ENCODE measurements around the gene ADAMTS15. TPM values are rescaled to one million over a fixed set of nuclear protein-coding genes. Genes with fewer than 3 reads are reported as not detected.

Gene ADAMTS15
- total and polyA plus RNA-seq, 2 donors (not counting 1 experiment from before 2014, with no cell fraction given) = 18.2 to 24.9 TPM

DNA sequence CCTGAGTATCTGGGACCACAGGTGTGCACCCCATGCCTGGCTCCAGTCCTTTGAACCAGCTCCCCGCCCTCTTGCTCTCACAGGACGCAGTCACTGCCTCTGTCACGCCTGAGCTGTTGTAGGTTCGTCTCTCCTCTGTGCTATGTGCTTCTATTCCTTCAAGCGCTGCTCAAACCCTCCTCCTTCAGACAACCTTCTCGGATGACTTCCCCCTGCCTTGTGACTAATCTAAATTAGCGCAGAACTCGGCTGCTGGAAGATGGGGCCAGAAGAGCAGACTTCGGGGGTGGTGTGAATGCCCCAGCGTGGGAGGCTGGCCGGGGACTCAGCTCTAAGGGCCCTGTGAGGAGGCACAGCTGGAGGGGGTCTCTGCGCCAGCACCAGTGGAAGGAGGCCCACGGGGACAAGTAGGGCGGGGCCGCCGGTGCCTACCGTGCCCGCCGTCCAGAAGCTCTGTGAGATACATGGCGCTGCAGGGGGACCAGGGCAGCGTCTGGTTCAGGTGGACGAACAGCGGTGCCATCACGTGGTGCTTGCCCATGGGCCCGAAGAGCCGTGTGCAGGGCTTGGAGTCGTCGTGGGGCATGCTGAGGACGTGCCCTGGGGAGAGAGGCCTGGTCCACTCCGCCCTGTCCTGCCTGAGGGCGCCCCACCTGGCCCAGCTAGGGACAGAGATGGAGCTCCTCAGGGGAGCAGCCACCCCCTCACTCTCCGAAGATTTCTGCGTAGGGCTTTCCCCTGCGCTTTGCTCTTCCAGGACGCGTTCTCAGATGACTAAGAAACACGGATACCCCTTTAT, 32.5 kb upstream of the ADAMTS15 start:
- no peak overlapping the region for H3K9ac ChIP-seq (ENCODE audit: insufficient read depth, low read length)
- H3K27me3 ChIP-seq (ENCODE audit: control insufficient read depth, insufficient read depth, low read length) = no peaks in the 10 kb centered on the region
- H3K4me1 ChIP-seq (ENCODE audit: control insufficient read depth, extremely low read depth, insufficient read depth, low read length) = peaks cover 23% of the 10 kb centered on the region
- H3K4me2 ChIP-seq (ENCODE audit: extremely low read depth, insufficient read depth, low read length) = no peak overlapping the region
- H3K9me3 ChIP-seq (ENCODE audit: control insufficient read depth, insufficient read depth, low read depth, low read length) = no peaks in the 10 kb centered on the region
- DNase-seq (ENCODE audit: low read depth in 2 of 2) = peak in 1 of 2 donors; percentile 32
- H3K36me3 ChIP-seq (ENCODE audit: control insufficient read depth, insufficient read depth, low read length) = no peaks in the 10 kb centered on the region
- TF ChIP-seq EZH2 (IDR thresholded peaks at IDR 0.05; ENCODE audit: low read length, missing control alignments) = no peak
- TF ChIP-seq CTCF (conservative IDR thresholded peaks at IDR 0.05 in 1 of 2, IDR thresholded peaks at IDR 0.05 in 1 of 2; ENCODE audit: low read depth in 1 of 2, low read length in 2 of 2) = no peak
- no peaks in the 10 kb centered on the region for H4K20me1 ChIP-seq (ENCODE audit: control insufficient read depth, extremely low read depth, insufficient read depth, low read length)
- H3K4me3 ChIP-seq (replicated peaks in 1 of 4; ENCODE audit: control extremely low read depth in 1 of 4, insufficient read depth in 1 of 4, low read depth in 3 of 4, low read length in 4 of 4) = no peak overlapping the region
- no peaks in the 10 kb centered on the region for H3K79me2 ChIP-seq (ENCODE audit: control insufficient read depth, insufficient read depth, low read length)
- H3K27ac ChIP-seq (ENCODE audit: insufficient read depth, low read length) = no peak overlapping the region
- no peak overlapping the region for H2AFZ ChIP-seq (ENCODE audit: low read length)

GRCh38 chr11:130416530-130416882, 31.9 kb upstream of the ADAMTS15 start:
- Histone ChIP-seq H3K79me2 (ENCODE audit: control insufficient read depth, insufficient read depth, low read length) (no peaks in the 10 kb centered on the region), H3K4me2 (ENCODE audit: extremely low read depth, insufficient read depth, low read length) (no peak overlapping the region), H2AFZ (ENCODE audit: low read length) (no peak overlapping the region), H4K20me1 (ENCODE audit: control insufficient read depth, extremely low read depth, insufficient read depth, low read length) (no peaks in the 10 kb centered on the region), H3K9me3 (ENCODE audit: control insufficient read depth, insufficient read depth, low read depth, low read length) (no peaks in the 10 kb centered on the region), H3K9ac (ENCODE audit: insufficient read depth, low read length) (no peak overlapping the region), H3K27ac (ENCODE audit: insufficient read depth, low read length) (no peak overlapping the region), H3K4me3 (replicated peaks in 1 of 4; ENCODE audit: control extremely low read depth in 1 of 4, insufficient read depth in 1 of 4, low read depth in 3 of 4, low read length in 4 of 4) (no peak overlapping the region), H3K4me1 (ENCODE audit: control insufficient read depth, extremely low read depth, insufficient read depth, low read length) (peaks cover 27% of the 10 kb centered on the region), H3K27me3 (ENCODE audit: control insufficient read depth, insufficient read depth, low read length) (no peaks in the 10 kb centered on the region), H3K36me3 (ENCODE audit: control insufficient read depth, insufficient read depth, low read length) (no peaks in the 10 kb centered on the region)
- no peak for TF ChIP-seq CTCF (conservative IDR thresholded peaks at IDR 0.05 in 1 of 2, IDR thresholded peaks at IDR 0.05 in 1 of 2; ENCODE audit: low read depth in 1 of 2, low read length in 2 of 2)
- TF ChIP-seq EZH2 (IDR thresholded peaks at IDR 0.05; ENCODE audit: low read length, missing control alignments) = no peak
- no peak for DNase-seq (ENCODE audit: low read depth in 2 of 2)

DNA sequence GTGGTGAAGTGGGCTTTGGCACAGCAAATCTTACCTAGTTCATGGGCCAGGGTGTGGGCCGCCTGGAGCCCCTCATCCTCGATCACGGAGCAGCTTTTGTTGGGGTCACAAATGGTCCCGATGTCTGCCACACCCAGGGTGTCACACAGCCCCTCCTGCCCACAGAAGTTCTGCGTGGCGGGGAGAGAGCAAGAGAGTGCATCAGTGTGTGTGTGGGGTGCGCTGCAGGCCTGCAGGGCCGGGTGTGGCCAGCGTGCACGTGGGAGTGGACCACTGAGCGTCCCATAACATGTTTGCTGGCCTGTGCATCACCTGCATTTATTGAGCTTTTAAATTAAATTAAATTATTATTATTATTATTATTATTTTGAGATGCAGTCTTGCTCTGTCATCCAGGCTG, 31.5 kb upstream of the ADAMTS15 start:
- Histone ChIP-seq H4K20me1 (ENCODE audit: control insufficient read depth, extremely low read depth, insufficient read depth, low read length) (no peaks in the 10 kb centered on the region), H3K9ac (ENCODE audit: insufficient read depth, low read length) (no peak overlapping the region), H3K4me3 (replicated peaks in 1 of 4; ENCODE audit: control extremely low read depth in 1 of 4, insufficient read depth in 1 of 4, low read depth in 3 of 4, low read length in 4 of 4) (no peak overlapping the region), H3K9me3 (ENCODE audit: control insufficient read depth, insufficient read depth, low read depth, low read length) (no peaks in the 10 kb centered on the region), H3K4me1 (ENCODE audit: control insufficient read depth, extremely low read depth, insufficient read depth, low read length) (peaks cover 27% of the 10 kb centered on the region), H3K27ac (ENCODE audit: insufficient read depth, low read length) (no peak overlapping the region), H3K36me3 (ENCODE audit: control insufficient read depth, insufficient read depth, low read length) (no peaks in the 10 kb centered on the region), H3K79me2 (ENCODE audit: control insufficient read depth, insufficient read depth, low read length) (no peaks in the 10 kb centered on the region), H2AFZ (ENCODE audit: low read length) (no peak overlapping the region), H3K4me2 (ENCODE audit: extremely low read depth, insufficient read depth, low read length) (no peak overlapping the region), H3K27me3 (ENCODE audit: control insufficient read depth, insufficient read depth, low read length) (no peaks in the 10 kb centered on the region)
- TF ChIP-seq CTCF (conservative IDR thresholded peaks at IDR 0.05 in 1 of 2, IDR thresholded peaks at IDR 0.05 in 1 of 2; ENCODE audit: low read depth in 1 of 2, low read length in 2 of 2) (no peak), EZH2 (IDR thresholded peaks at IDR 0.05; ENCODE audit: low read length, missing control alignments) (no peak)
- no peak for DNase-seq (ENCODE audit: low read depth in 2 of 2)
